ENCODE results near the gene TMEM107.
"Not testable (repeated sequence)": the region's sequence is repeated elsewhere in the genome, so short reads cannot be mapped to it uniquely, and the experiment has no call there.

Gene TMEM107

DNA sequence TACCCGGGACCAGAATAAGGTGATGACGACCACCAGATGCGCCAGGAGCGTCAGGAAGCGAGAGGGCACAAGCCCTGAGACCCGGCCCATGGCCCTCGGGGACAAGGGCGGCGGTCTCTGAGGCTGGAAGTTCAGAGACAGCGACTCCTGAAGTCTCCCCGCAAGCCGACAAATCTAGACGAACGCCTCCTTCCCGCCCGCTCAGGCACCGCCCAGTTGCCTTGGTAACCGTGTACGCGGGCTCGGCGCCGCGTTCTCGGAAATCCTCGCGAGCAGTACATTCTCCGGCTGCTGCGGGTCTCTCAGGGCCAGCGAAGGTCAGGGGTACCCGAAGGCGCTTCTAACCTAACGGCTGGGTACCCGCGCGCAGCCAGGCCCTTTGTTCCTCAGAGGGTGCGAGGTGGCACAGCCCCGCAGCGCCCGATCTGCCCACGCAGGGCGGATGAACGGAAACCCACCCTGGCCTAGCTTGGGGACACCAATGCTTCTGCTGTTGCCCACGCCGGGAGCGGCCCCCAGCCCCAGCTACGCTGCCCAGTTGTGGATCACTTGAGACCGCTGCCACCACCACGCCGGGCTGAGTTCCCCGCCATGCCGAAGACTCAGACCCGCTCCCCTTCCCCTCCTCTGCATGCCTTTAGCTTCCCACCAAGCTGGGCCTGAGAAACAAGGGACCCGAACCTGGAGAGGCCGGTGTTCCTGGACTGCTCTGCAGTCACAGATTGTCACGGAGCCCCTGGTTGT is at the start of gene TMEM107:
TSS of gene TMEM107 (minus strand) at position 184 of the 744 bp plus-strand sequence. CDS start at position 90, 94 bp downstream.
- DNase-seq, result peak; percentile 69

GRCh38 chr17:8224891-8225812 is 49.0 kb upstream of the TMEM107 start:
- no peak for DNase-seq

- no peak for DNase-seq
Measured at GRCh38 chr17:8223356-8224126, 47.4 kb upstream of the TMEM107 start.

DNA sequence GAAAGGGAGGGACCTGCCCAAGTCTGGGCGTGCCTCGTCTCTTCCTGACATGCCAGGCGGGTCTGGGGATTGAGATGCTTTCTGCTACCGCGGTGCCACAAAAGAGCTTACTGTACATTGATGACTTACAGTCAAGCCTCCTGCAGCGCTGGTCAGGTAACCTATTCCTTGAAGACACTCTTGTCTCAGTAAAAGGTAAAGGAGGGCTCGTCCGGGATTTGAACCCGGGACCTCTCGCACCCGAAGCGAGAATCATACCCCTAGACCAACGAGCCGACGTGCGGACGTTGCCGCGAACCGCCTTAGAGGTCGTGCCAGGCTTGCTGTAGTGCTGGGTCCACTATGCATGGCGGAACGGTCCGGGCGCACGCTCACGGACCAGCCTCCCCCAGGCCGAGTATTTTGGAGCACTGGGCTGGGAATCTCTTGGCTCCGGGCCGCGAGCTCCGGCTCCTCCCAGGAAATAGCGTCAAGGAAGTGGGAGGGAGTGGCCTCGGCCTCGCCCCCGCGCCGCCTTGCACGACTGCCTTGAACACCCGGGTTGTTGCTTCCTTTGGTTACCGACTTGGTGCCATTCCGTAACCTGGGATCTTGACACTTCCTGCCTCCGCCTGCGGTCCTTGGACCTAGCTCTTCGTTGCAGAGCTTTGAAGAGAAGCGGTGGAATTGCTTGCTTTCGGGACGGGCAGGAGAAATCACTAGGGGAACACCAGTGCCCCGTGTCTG is 46.6 kb upstream of the TMEM107 start:
- peak; percentile 76 for DNase-seq

DNA sequence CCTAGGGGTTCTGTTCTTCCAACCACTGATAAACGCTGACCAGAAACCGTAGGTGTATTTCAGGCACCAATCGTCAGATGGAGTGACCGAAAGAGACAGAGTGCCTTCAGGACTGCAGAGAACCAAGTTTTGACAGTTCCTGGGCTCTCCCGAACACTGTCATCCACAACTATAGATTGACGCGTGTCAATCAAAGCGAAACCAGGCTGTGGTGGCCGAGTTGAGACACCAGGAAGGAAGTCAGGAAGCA is 46.1 kb upstream of the TMEM107 start:
- no peak for DNase-seq

DNA sequence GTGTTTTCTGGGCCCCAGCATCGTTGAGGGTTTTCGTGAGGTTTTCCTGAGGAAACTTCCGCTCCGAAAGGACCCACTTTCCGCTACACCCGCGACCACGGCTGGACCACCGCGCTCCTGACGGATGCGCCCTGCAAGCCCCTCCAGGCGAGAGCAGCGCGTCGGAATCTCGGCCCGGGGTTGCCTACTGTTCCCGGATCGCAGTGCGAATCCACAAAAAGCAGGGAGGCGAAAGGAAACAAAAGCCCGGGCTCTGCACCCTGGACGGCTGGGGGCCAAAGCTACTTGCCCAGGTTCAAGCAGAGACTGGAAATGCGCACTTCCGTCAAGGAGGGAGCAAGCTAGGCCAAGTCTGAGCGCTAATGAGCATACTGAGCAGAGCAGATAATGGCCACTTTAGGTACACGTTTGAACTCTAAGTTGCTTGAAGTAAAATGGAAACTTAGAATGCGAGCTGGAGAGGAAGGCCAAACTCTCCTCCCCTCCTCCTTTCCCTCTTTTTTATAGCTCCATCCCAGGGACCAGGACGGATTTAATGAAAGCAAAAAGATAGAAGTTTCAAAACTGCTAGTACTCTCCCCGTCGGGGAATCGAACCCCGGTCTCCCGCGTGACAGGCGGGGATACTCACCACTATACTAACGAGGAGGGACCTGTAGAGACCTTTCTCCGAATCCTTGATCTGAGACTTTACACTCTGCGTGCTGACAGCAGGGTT is 45.6 kb upstream of the TMEM107 start:
- DNase-seq, result peak; percentile 84

GRCh38 chr17:8220783-8221662 is 44.8 kb upstream of the TMEM107 start:
- peak; percentile 86 for DNase-seq

- not testable (repeated sequence) for DNase-seq
Measured at GRCh38 chr17:8214000-8214399, 37.8 kb upstream of the TMEM107 start.

GRCh38 chr17:8212312-8213180 is 36.4 kb upstream of the TMEM107 start:
- DNase-seq, result no peak

DNA sequence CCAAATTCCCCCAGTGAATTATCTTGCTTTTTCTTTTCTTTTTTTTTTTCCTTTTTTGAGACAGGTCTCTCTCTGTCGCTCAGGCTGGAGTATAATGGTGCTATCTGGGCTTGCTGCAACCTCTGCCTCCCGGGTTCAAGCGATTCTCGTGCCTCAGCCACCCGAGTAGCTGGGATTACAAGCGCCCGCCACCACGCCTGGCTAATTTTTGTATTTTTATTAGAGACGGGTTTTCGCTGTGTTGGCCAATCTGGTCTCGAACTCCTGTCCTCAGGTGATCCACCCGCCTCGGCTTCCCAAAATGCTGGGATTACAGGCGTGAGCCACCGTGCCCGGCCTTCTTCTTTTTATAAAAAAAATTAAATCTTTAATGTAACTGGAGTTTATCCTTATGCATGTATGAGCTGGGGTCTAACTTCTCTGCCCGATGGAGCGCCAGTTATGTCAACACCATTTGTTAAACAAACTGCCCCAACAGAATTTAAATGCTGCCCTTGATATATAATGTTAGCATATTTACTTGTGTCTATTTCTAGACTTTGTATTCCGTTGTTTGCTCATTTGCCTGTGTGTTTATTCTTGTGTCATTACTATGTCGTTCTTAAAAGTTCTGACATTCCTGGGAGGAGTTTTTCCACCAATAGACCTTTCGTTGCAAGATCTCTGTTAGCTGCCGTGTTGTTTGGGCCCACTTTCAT is 34.7 kb upstream of the TMEM107 start:
- DNase-seq, result no peak

DNA sequence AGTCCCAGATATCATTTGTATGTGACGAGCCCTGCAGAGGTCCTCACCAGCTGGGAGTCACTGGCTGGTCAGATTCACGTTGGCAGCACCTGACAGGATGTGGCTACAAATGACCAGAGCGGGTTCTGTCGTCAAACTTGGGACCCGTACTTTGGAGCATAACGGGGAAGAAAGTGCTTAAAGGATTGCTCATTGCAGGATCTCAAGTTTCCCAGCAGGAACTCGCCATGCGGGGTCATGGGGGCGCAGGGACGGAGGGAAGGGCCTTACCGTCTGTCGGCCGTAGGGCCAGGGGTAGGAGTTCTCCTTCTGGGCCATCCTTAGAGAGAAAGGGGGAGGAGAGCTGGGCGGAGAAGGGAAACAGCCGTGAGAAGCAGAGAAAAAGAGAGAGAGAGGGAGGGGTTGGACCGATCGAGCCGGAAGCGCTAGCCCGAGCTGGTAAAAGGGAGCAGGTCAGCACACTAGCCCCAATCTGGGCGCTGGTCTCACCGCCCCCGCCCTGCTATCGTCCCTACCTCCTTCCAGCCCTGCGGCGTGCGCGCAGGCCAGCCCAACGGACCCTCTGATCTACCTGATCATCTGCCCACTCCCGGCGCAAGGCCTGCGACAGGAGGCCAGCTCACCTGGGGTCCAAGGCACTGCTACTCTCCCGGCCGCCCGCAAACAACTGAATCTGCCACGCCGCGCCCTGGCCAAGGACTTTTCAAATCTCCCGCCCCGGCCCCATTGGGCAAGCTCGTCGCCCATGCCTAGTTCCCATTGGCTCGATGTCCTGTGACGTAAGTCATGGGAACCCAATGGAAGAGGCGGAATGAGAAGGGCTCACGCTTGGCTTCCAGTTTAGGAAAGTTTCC is 34.0 kb upstream of the TMEM107 start, which contains the start of gene AURKB:
TSS of gene AURKB (minus strand) at position 669 of the 854 bp plus-strand sequence. CDS start at position 318, 351 bp downstream.
- DNase-seq, result peak; percentile 89

- DNase-seq, result no peak
Measured at GRCh38 chr17:8206536-8206935, 30.4 kb upstream of the TMEM107 start.

GRCh38 chr17:8204761-8205555 is 28.8 kb upstream of the TMEM107 start:
- no peak for DNase-seq

- peak; percentile 90 for DNase-seq
Measured at GRCh38 chr17:8192070-8192815, 16.1 kb upstream of the TMEM107 start.

- no peak for DNase-seq
Measured at GRCh38 chr17:8190506-8190905, 14.3 kb upstream of the TMEM107 start.

DNA sequence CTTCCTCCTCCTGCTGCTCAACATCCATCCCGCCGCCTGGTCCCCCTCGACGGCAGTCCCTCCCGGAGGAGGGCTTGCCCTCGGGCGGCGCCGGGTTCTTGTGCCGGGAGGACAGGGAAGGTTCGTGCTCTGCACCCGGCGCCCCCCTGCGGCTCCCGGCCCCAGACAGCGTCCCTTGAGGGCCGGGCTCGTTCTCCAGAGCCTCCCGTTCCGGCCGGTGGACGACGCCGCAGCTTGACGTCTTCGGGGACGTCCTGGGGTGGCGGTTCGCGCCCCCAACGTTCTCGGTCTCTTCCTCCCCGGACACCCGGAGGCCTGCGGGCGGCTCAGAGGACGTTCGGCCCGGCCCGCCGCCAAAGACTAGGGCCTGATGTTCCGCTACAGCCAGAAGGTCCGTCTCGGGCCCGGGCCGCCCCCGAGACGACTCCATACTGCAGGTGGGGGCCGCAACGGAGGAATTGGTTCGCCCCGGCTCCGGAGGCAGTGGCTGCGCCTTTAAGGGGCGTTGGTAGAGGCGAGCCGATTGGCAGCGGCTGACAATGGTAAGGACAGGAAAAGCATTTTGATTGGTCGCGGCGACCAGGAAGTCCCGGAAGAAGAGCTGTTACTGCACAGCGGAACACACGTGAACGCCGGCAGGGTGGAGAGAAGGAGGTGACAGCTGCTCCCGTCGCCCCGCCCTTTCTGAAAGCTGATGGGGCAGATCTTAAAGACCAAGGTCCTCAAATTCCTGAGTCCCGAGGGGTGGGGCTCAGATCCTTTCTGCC is 13.7 kb upstream of the TMEM107 start, which contains the start of gene BORCS6:
TSS of gene BORCS6 (minus strand) at position 470 of the 767 bp plus-strand sequence. CDS start at position 430, 40 bp downstream.
- DNase-seq, result peak; percentile 95
